GM18511 (cell line): Measurements from ENCODE around the gene OR1J2.
"Not testable (repeated sequence)": the region's sequence is repeated elsewhere in the genome, so short reads cannot be mapped to it uniquely, and the experiment has no call there.

ENCODE experiments used
- ATAC-seq: cut with Tn5 transposase; IDR thresholded peaks from one replicate; pipeline ENCODE4 v1.9.1; 2021; ENCODE audit warnings: mild to moderate bottlenecking, moderate library complexity; ENCODE audit not compliant: unreplicated experiment

Gene OR1J2, protein sequence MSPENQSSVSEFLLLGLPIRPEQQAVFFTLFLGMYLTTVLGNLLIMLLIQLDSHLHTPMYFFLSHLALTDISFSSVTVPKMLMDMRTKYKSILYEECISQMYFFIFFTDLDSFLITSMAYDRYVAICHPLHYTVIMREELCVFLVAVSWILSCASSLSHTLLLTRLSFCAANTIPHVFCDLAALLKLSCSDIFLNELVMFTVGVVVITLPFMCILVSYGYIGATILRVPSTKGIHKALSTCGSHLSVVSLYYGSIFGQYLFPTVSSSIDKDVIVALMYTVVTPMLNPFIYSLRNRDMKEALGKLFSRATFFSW

DNA sequence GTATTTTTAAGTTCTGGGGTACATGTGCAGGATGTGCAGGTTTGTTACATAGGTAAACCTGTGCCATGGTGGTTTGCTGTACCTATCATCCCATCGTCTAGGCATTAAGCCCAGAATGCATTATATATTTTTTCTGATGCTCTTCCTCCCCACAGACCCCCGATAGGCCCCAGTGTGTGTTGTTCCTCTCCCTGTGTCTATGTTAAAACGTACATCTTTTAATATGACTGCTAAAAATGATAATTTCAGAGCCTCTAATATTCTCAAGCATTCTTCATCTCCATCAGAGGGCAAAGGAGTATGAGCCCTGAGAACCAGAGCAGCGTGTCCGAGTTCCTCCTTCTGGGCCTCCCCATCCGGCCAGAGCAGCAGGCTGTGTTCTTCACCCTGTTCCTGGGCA lies at the start of gene OR1J2:
TSS of gene OR1J2 (plus strand) at position 301 of the 400 bp plus-strand sequence. CDS start at position 301, 0 bp downstream.
- no peak for ATAC-seq

DNA sequence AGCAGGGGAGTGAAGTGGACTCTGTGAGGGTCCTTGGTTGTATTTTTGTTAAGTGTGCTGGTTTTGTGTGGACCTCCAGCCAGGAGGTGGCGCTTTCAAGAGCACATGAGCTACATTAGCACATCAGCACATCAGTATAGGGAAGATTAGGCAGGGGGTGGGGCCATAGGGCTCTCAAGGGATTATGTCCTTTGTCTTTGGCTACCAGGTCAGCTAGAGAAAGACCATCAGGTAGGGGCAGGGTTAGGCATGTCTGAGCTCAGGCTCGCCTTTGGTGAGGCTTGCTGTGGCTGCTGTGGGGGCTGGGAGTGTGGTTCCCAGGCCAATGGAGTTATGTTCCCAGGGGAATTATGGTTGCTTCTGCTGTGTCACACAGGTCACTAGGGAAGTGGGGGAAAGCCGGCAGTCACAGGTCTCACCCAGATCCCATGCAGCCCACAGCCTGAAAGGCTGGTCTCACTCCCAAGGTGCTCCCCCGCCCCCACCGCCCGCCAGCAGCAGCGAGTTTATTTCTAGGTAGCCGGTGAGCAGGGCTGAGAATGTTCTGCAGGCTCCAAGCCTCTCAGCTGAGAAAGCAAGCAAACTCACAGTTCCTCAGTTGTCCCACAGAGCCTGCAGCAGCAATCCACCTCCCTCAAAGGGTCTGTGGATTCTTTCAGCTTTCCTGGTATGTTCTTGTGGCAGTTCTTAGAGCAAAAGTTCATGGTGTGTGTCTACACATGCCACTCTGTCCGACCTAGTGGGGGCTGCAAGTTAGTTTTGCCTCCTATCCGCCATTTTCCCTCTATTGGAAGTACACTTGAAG lies 46.6 kb upstream of the OR1J2 start:
- ATAC-seq = peak; percentile 80

DNA sequence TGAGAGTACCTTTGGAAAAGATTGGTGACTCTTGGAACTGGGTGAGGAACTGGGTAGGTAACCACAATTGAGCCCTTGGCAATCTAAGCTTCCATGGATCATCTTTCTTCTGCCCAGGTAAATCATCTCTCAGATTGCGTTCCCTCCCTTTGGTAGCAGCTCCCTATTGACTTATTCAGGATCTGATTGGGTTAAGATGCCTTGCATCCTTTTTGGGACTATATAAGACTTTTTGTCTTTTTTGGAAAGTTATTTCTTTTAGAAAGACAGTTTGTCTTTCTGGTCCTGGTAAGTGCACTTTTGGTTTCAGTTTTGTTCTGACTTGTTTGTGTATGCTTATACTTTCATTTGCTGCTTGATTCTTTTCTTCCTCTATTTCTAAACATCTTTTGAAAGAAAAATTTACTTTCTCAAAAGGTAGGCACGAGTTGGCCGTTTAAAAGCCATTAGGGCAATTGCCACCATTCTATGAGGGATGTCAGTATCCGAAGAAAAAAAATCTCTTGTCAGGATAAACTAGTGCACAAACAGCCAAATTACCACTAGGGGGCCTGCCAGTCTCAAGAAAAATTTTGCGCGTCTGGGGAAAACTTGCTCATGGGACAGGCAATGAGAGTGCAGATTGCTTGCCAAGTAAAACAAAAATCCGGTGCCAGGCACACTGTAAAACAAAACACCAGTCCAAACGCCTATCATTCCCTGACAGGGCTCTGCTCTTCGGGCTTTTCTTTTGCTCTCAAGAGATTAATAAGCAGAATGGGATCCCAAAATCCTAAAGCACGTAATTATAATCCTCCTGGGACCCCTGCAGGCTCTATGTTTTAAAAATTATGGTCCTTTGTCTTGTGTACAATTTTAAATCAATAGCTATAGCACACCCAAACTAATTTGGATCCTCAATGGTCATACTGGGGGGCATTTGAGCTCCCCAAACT lies 45.7 kb upstream of the OR1J2 start:
- peak; percentile 70 for ATAC-seq

DNA sequence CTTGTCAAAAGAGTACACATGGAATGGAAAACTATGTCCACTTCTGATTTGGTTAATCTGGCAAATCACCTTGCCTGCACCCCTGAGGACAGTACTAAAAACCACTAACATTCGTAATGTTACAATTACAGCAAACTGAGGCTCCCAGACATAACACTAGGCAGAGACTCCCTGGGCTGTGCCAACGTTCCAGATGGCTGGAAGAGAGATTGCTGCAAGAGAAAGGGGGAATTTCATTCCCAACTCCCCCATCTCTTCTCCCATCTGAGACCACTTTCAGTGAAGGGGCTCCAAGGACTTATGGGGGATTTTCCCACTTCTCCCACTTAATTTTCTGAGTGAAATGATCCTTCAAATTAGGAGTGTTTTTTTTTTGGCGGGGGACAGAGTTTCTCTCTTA lies 44.1 kb upstream of the OR1J2 start:
- no peak for ATAC-seq

DNA sequence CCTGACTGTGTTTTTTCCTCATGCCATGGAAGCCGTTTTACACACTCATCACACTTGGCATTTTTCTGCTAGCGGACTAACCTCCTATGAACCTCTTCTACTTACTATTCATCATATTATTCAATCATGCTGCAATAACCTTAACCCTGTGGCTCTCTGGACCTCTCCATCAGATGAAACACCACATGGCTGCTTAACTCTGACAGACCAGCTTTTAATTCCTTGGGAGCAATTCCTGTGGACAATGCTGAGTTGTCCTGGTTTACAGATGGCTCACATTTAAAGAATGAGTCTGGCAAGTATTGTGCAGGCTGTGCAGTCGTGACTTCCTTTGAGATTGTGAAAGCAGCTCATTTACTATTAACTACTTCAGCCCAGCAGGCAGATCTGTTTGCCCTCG lies 41.9 kb upstream of the OR1J2 start:
- ATAC-seq = no peak

DNA sequence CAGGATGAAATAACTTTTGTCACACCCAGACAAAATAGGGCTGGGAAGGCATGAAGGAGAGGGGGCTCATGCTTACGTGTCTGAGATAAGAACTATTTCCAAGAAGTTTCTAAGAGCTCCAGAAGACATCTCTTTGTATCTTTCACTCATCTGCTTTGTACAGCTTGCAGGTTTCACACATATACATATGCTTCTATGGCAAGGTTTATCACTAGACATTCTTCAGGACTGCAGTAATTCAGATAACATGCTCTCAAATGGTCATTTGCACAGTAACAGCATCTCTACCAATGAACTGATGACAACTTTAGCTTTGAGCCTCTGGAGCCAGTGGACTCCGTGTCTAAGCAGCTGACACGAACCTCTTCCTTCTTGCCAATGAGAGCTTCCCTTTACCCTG lies 36.0 kb upstream of the OR1J2 start:
- no peak for ATAC-seq

DNA sequence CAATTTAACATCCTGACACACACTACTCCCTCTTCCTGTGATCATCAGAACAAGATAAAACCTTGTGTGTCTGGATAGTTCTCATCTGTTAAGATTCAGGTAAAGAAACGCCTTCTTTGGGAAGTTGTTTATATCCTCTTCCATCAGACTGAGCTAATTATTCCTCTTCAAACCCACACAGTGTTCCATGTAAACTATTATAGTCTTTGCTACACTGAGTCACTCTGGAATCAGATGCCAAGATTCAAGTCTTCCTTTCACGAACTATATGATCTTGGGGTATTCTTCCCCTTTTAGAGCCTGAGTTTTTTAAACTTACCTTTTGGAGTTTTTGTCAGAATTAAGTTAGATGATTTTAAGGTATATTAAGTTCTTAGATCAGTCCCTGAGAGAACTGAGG lies 34.9 kb upstream of the OR1J2 start:
- no peak for ATAC-seq

DNA sequence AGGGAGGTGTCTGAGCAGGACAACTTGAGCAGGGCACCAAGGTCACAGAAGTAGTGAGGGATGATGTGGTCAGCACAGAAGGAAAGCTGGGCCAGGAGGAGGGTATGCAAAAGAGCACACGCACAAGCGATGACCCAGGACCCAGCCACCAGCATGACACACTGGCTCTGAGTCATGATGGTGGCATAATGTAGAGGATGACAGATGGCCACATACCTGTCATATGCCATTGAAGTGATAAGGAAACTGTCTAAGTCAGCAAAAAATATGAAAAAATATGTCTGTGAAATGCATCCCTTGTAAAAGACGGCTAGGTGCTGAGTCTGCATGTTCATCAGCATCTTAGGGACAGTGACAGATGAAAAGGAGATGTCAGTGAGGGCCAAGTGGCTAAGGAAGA lies 33.3 kb upstream of the OR1J2 start:
- ATAC-seq = no peak

DNA sequence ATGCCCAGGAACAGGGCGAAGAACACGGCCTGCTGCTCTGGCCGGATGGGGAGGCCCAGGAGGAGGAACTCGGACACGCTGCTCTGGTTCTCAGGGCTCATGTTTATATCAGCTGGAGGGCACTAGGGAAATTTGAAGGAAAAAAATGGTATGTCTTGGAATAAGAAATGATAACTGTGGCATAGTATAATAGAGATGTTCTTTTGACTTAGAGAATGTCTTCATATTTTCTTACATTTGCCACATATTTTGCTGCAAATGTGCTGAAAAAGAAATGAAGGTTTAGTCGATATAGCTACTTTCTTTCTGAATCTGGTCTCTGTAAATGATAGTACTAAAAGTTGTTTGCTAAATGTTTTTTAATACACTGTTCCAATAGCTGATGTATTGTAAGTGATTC lies 32.8 kb upstream of the OR1J2 start, which contains the start of gene OR1J1:
TSS of gene OR1J1 (minus strand) at position 101 of the 400 bp plus-strand sequence. CDS start at position 101, 0 bp downstream.
- no peak for ATAC-seq

DNA sequence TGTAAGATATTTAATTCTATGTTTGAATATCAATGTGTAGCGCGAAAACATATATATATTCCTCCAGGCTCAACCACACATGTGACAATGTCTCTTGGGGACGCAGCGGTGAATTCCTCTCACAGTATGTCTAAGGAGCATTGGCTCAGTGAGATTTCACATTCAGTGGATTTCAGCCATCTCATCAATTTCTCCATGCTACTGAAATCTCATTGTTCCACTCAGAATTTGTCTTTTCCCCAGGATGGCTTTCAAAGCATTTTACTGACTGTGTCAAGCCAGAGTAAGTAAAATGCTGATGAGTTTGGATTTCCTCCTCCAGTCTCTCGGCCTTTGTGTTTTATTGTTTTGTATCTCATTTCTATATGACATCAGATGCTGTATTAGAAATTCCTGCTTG lies 31.5 kb upstream of the OR1J2 start:
- no peak for ATAC-seq

DNA sequence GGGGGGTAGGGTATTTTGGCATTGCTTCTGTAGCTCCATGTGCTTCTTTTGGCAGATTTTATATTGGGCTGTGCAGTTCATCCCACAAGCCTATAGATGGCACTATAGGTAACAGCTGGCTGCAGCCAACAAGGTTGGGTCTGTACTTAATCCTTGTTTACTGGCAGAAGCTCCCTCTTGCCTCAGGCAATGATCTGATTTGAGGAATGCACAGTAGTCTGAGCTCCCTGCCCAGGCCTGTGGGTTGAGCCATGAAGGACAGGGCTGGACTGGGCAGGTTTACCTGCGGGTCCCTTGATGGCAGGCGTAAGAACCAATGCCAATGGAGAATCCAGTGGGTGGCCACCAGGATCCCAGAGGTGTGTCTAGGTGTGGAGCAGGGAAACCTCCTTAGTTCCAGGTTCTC lies 11.7 kb upstream of the OR1J2 start:
- no peak for ATAC-seq

DNA sequence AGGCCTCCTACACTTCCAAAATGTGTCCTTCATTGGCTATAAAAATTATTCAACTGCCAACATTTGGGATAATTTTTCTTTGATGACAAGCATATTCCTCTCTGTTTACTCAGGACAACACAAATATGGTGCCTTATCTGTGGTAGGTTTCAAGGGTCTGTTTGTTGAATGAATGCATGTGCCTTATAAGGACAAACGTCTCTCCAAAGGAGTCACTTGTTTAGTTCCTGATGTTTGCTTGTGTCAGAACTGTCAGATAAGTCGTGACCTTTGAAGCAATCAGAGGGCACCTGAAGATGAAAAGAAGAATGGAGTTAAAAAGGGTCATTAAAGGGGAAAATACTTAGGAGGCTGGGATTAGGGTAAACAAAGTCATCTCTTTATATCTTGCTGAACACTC lies 3.6 kb upstream of the OR1J2 start:
- ATAC-seq = no peak

DNA sequence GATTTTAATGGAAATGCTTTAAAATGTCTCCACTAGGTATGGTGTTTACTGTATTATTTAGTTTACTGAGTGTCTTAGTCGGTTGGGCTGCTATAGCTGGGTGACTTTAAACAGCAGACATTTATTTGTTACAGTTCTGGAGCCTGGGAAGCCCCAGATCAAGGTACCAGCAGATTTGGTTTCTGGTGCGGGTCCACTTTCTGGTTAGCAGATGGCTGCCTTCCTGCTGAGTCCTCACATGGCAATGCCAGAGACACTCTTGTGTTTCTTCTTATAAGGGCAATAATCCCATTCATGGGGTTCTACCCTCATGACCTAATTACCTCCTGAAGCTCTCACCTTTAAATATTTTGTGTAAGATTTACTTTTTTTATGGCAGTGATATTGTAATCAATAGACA lies 7.6 kb downstream of the OR1J2 start:
- no peak for ATAC-seq

DNA sequence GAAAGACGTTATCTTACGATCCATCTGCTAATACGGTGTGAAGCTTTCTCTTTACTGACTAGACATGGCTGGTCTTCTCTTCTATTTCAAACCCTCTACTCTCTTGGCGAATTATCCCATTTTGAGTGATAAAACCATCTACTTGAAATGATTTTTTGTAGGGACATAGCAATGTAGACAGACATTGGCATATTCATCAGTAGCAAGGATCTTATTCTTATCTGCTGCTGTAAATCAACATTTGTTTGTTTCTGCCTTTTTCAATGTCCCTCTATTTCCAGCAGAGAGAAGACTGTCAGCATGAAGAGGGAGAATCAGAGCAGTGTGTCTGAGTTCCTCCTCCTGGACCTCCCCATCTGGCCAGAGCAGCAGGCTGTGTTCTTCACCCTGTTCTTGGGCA lies 8.2 kb downstream of the OR1J2 start, which contains the start of gene OR1J4:
TSS of gene OR1J4 (plus strand) at position 301 of the 400 bp plus-strand sequence. CDS start at position 301, 0 bp downstream.
- ATAC-seq = no peak

DNA sequence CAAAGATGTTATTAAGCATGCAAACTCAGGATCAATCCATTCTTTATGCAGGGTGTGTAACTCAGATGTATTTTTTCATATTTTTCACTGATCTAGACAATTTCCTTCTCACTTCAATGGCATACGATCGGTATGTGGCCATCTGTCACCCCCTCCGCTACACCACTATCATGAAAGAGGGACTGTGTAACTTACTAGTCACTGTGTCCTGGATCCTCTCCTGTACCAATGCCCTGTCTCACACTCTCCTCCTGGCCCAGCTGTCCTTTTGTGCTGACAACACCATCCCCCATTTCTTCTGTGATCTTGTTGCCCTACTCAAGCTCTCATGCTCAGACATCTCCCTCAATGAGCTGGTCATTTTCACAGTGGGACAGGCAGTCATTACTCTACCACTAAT lies 8.8 kb downstream of the OR1J2 start:
- ATAC-seq = no peak

DNA sequence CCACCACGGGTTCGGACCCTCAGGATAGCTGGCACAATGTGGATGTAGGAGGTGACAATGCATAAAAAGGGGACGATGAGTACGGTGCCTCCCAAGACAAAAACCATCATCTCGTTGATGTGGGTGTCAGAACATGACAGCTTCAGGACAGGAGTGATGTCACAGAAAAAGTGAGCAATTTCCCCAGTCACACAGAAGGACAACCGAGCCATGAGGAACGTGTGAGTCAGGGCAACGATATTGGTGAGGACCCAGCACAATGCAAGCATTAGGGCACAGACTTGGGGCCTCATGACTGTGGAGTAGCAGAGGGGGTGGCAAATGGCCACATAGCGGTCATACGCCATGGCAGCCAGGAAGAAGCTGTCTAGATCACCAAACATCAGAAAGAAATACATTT lies 16.0 kb downstream of the OR1J2 start:
- no peak for ATAC-seq

DNA sequence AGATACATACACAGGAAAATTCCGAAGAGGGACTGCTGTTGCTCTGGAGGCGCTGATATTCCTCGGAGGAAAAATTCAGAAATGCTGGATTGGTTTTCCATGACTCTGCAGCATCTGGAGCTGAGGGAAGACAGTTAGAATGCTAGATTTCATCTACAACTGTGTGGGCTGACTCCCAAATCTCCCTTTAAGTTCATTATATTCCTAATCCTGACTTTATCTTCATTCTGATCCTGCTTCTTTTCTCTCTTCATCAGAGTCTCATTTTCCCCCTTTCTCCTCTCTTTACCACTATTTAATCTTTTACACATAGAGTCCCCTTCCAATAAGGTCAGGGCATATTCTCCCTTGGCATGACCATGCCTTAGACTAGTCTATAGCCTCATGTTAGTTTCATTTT lies 16.6 kb downstream of the OR1J2 start, which contains the start of gene OR1N1:
TSS of gene OR1N1 (minus strand) at position 101 of the 400 bp plus-strand sequence. CDS start at position 101, 0 bp downstream.
- no peak for ATAC-seq

DNA sequence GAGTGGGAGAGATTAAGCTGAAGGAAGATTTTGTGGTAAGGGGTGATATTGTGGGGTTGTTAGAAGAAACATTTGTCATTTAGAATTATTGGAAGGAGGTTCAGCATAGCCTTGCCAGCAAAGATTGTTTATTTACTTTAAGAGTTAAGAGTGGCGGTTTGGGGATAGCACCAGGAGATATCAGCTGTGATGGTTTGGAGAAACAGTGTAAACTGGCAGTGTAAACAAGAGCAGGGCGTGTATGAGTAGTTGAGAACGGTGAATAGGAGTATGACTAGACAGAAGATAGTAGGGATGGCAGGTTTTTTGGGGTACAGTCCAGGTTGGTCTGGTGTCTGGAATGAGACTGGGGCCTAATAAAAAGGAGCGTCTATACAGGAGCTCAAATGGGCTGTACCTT lies 20.6 kb downstream of the OR1J2 start:
- ATAC-seq = not testable (repeated sequence)

DNA sequence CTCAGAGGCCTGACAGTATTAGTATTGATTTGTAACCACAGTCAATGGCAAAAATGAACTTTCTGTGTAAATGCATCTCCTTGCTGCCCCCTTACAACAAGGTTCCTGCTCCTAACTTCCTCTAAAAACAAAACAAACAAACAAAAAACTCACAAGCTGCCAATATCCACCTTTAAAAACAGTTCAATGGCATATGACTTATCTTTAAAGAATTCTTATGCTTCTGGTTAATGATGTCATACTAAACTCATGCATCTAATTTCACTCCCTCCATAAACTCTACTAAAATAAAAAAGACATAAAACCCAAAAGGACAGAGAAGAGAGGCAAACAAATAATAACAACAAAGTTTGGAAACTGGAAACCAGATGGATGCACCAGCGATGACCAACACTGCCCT lies 25.5 kb downstream of the OR1J2 start:
- no peak for ATAC-seq

DNA sequence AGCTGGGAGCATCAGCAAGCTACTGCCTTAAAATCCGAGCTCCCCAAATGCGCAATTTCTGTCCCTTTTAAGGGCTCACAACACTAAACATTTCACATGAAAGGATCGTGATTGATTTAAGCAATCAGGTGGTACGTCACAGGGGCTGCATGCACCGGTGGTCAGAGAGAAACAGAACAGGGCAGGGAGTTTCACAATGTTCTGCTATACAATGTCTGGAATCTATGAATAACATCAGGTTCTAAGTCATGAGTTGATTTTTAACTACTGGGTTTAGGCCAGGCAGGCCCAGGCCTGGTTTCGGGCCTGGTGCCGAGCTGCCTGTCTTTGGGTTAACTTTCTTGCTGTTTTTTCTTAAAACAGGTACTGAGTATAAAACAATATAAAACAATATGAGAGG lies 26.5 kb downstream of the OR1J2 start:
- not testable (repeated sequence) for ATAC-seq

DNA sequence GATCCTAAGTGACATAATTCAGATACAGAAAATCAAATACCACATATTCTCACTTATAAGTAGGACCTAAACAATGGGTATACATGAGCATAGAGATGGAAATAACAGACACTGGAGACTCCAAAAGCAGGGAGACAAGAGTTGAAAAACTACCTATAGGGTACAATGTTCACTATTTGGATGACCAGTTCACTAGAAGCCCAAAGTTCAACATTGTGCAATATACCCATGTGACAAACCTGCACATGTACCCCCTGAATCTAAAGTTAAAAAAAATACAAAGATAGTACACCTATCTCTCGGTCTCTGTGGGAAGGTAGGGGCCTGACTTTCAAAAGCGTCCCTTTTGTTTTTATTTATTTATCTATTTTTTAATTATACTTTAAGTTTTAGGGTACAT lies 28.2 kb downstream of the OR1J2 start:
- ATAC-seq = no peak
